ENCODE results near the gene SLC9A7.
"Not testable (repeated sequence)": the region's sequence is repeated elsewhere in the genome, so short reads cannot be mapped to it uniquely, and the experiment has no call there.

The SLC9A7 gene

GRCh38 chrX:46758956-46759644 is at the start of gene SLC9A7:
SLC9A7 (minus strand) TSS chrX:46759118; CDS start chrX:46759029, 89 bp downstream.
- DNase-seq (ENCODE audit: low read depth, low spot score): peak; percentile 85

- DNase-seq (ENCODE audit: low read depth, low spot score): no peak
These were observed 46.4 kb upstream of the SLC9A7 start for GRCh38 chrX:46805270-46805669.

GRCh38 chrX:46803140-46803539 is 44.2 kb upstream of the SLC9A7 start:
- DNase-seq (ENCODE audit: low read depth, low spot score): no peak

GRCh38 chrX:46796574-46797191 is 37.8 kb upstream of the SLC9A7 start:
- peak; percentile 77 for DNase-seq (ENCODE audit: low read depth, low spot score)

- no peak for DNase-seq (ENCODE audit: low read depth, low spot score)
These were observed 34.6 kb upstream of the SLC9A7 start for GRCh38 chrX:46793386-46794143.

- no peak for DNase-seq (ENCODE audit: low read depth, low spot score)
These were observed 33.9 kb upstream of the SLC9A7 start for GRCh38 chrX:46792810-46793188.

GRCh38 chrX:46791927-46792809 is 33.2 kb upstream of the SLC9A7 start:
- DNase-seq (ENCODE audit: low read depth, low spot score): peak; percentile 83

- peak; percentile 31 for DNase-seq (ENCODE audit: low read depth, low spot score)
These were observed 30.0 kb upstream of the SLC9A7 start for GRCh38 chrX:46788902-46789301.

- DNase-seq (ENCODE audit: low read depth, low spot score): not testable (repeated sequence)
These were observed 25.5 kb upstream of the SLC9A7 start for GRCh38 chrX:46784437-46784836.

- DNase-seq (ENCODE audit: low read depth, low spot score): no peak
These were observed 23.1 kb upstream of the SLC9A7 start for GRCh38 chrX:46782034-46782433.

GRCh38 chrX:46777971-46778810 is 19.3 kb upstream of the SLC9A7 start:
- peak; percentile 56 for DNase-seq (ENCODE audit: low read depth, low spot score)

GRCh38 chrX:46770817-46771163 is 11.9 kb upstream of the SLC9A7 start:
- DNase-seq (ENCODE audit: low read depth, low spot score): peak; percentile 71

GRCh38 chrX:46770000-46770816 is 11.3 kb upstream of the SLC9A7 start:
- peak; percentile 38 for DNase-seq (ENCODE audit: low read depth, low spot score)

GRCh38 chrX:46762963-46763362 is 4.0 kb upstream of the SLC9A7 start:
- DNase-seq (ENCODE audit: low read depth, low spot score): no peak

- no peak for DNase-seq (ENCODE audit: low read depth, low spot score)
These were observed 692 bp upstream of the SLC9A7 start for GRCh38 chrX:46759645-46759974.

- DNase-seq (ENCODE audit: low read depth, low spot score): no peak
These were observed 559 bp downstream of the SLC9A7 start for GRCh38 chrX:46758163-46758955.

GRCh38 chrX:46757593-46757992 is 1.3 kb downstream of the SLC9A7 start:
- DNase-seq (ENCODE audit: low read depth, low spot score): peak; percentile 23

- DNase-seq (ENCODE audit: low read depth, low spot score): no peak
These were observed 1.9 kb downstream of the SLC9A7 start for GRCh38 chrX:46757052-46757451.

- no peak for DNase-seq (ENCODE audit: low read depth, low spot score)
These were observed 3.2 kb downstream of the SLC9A7 start for GRCh38 chrX:46755671-46756070.

Data from astrocyte of the hippocampus (primary cell).